ENCODE results near the gene NOTCH2. TPM values are rescaled to one million over a fixed set of nuclear protein-coding genes. Genes with fewer than 3 reads are reported as not detected.

The NOTCH2 gene
- total RNA-seq, 3 donors from 2014 or later (not counting 1 experiment from before 2014, with no cell fraction given), result 74.7 to 136 (median 97.4) TPM

DNA sequence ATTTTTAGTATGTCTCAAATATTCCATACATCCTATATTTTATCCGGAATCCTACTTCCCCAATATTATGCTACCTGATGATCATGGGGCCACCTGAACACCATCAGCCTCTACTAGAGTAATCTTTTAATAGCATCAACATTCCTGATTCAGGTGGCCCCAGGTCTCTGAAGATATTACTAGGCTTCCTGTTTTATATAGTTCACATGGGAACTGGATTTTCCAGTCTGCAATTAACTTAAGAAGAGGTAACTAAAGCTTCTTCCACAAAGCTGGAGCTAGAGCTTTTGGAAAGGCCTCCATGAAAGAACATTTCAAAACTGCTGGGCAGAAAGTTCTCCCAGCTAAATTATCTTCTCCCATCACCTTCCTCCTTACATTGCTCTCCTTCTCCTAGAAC, 100.9 kb downstream of the NOTCH2 start:
- H3K27ac Mint-ChIP-seq, result peak overlapping the region in 1 of 2 donors; percentile 88
- 100% methylated on average over 1 of the region's 1 CpG for WGBS (ENCODE audit: insufficient coverage)
- H3K27ac ChIP-seq (ENCODE audit: low read length), result no peak overlapping the region
- H3K4me3 Mint-ChIP-seq, result no peak overlapping the region
- peaks cover 53% of the 10 kb centered on the region for H3K36me3 ChIP-seq (ENCODE audit: control insufficient read depth, insufficient read depth, low read length)
- H3K27me3 Mint-ChIP-seq (ENCODE audit: low read depth in 2 of 2), result no peaks in the 10 kb centered on the region
- H3K4me1 ChIP-seq (ENCODE audit: control insufficient read depth, insufficient read depth, low read length), result peaks cover 3% of the 10 kb centered on the region
- H3K4me1 Mint-ChIP-seq, result peaks cover 10 to 17% of the 10 kb centered on the region in 2 donors
- no peaks in the 10 kb centered on the region for H3K9me3 ChIP-seq (ENCODE audit: control insufficient read depth, insufficient read depth, low read length)
- H3K9me3 Mint-ChIP-seq, result no peaks in the 10 kb centered on the region
- H3K36me3 Mint-ChIP-seq, result peaks cover 12% of the 10 kb centered on the region
- DNase-seq (no peak), ATAC-seq (no peak)
- TF ChIP-seq, protein P1, sequence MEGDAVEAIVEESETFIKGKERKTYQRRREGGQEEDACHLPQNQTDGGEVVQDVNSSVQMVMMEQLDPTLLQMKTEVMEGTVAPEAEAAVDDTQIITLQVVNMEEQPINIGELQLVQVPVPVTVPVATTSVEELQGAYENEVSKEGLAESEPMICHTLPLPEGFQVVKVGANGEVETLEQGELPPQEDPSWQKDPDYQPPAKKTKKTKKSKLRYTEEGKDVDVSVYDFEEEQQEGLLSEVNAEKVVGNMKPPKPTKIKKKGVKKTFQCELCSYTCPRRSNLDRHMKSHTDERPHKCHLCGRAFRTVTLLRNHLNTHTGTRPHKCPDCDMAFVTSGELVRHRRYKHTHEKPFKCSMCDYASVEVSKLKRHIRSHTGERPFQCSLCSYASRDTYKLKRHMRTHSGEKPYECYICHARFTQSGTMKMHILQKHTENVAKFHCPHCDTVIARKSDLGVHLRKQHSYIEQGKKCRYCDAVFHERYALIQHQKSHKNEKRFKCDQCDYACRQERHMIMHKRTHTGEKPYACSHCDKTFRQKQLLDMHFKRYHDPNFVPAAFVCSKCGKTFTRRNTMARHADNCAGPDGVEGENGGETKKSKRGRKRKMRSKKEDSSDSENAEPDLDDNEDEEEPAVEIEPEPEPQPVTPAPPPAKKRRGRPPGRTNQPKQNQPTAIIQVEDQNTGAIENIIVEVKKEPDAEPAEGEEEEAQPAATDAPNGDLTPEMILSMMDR (IDR thresholded peaks at IDR 0.05), result no peak
- H3K27me3 ChIP-seq (ENCODE audit: control insufficient read depth, insufficient read depth, low read length), result no peaks in the 10 kb centered on the region
- no peak overlapping the region for H3K4me3 ChIP-seq (ENCODE audit: low read length)
- intact Hi-C loops (cut with micrococcal nuclease), result no loop called here

DNA sequence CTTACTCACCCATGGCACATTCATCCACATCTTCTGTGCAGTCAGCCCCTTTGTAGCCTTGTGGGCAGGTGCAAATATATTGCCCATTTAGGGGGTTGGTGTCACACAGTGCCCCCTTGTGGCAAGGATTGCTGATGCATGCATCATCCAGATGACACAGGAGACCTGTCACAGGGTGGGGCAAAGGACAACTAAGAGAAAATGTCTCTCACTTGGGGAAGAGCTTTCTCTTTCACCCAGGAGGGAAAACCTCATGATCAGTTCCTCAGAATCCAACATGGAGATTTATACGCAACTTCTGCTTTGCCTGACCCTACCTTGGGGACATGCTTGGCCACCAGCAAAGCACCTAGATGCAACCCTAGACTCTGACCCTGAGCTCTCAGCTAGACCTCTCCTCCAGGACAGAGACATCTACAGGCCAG, 101.4 kb downstream of the NOTCH2 start:
- Mint-ChIP-seq H3K4me1 (peaks cover 10 to 15% of the 10 kb centered on the region in 2 donors), H3K9me3 (no peaks in the 10 kb centered on the region), H3K4me3 (no peak overlapping the region), H3K36me3 (peaks cover 12% of the 10 kb centered on the region), H3K27me3 (ENCODE audit: low read depth in 2 of 2) (no peaks in the 10 kb centered on the region), H3K27ac (peak overlapping the region; percentile 65 to 88)
- no peak overlapping the region for H3K27ac ChIP-seq (ENCODE audit: low read length)
- H3K4me1 ChIP-seq (ENCODE audit: control insufficient read depth, insufficient read depth, low read length), result peaks cover 3% of the 10 kb centered on the region
- intact Hi-C loops (cut with micrococcal nuclease), result no loop called here
- WGBS (ENCODE audit: insufficient coverage), result 100% methylated on average over 1 of the region's 1 CpG
- H3K9me3 ChIP-seq (ENCODE audit: control insufficient read depth, insufficient read depth, low read length), result no peaks in the 10 kb centered on the region
- DNase-seq (peak; percentile 64 to 84), ATAC-seq (peak; percentile 93 to 99 (median 99))
- no peaks in the 10 kb centered on the region for H3K27me3 ChIP-seq (ENCODE audit: control insufficient read depth, insufficient read depth, low read length)
- no peak overlapping the region for H3K4me3 ChIP-seq (ENCODE audit: low read length)
- TF ChIP-seq, protein P1 (IDR thresholded peaks at IDR 0.05), result peak; percentile 85
- H3K36me3 ChIP-seq (ENCODE audit: control insufficient read depth, insufficient read depth, low read length), result peaks cover 57% of the 10 kb centered on the region

DNA sequence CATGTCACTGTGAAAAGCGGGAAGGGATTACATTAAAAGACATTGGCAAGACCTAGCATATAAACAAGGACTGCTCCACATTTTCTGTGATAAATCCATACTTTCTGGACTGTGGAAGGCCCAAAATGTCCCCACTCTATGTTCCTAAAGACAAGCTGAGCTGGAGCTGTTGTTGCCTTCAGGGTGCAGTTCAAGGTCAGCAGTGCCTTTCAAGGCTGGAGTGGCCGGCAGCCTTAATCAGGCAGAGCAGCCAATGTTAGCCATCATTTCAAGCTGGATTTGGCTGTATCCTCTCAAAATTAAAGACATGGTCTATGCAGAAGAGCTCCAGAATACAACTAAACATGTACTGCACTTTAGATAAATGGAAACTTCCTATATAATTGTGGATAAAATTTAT, 102.8 kb downstream of the NOTCH2 start:
- TF ChIP-seq, protein P1 (IDR thresholded peaks at IDR 0.05), result no peak
- Mint-ChIP-seq H3K4me3 (no peak overlapping the region), H3K27me3 (ENCODE audit: low read depth in 2 of 2) (no peaks in the 10 kb centered on the region), H3K36me3 (peaks cover 12% of the 10 kb centered on the region), H3K4me1 (peaks cover 10 to 11% of the 10 kb centered on the region in 2 donors), H3K27ac (no peak overlapping the region), H3K9me3 (no peaks in the 10 kb centered on the region)
- no peaks in the 10 kb centered on the region for H3K27me3 ChIP-seq (ENCODE audit: control insufficient read depth, insufficient read depth, low read length)
- no peak overlapping the region for H3K27ac ChIP-seq (ENCODE audit: low read length)
- intact Hi-C loops (cut with micrococcal nuclease), result no loop called here
- 94% methylated on average over 2 of the region's 2 CpGs for WGBS (ENCODE audit: insufficient coverage)
- H3K36me3 ChIP-seq (ENCODE audit: control insufficient read depth, insufficient read depth, low read length), result peaks cover 59% of the 10 kb centered on the region
- no peaks in the 10 kb centered on the region for H3K9me3 ChIP-seq (ENCODE audit: control insufficient read depth, insufficient read depth, low read length)
- peaks cover 3% of the 10 kb centered on the region for H3K4me1 ChIP-seq (ENCODE audit: control insufficient read depth, insufficient read depth, low read length)
- H3K4me3 ChIP-seq (ENCODE audit: low read length), result no peak overlapping the region
- no peak for DNase-seq
- no peak for ATAC-seq

DNA sequence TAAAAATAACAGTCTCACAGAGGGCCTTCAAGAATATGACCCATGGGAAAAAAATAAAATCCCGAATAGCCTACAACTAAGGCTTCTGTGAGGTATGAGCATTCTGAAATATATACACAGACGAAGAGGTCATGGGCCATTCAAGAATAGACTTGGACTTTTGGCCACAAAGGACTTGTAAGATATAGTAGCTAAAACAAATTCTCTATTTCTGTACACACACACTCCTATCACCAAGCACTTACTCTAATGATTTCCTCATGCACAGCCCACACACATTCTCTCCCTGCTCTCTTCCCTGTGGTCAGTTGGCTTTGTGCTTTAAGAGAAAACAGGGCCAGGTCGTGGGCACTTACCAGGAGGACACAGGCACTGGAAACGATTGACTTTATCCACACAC, 103.4 kb downstream of the NOTCH2 start:
- Histone ChIP-seq H3K9me3 (ENCODE audit: control insufficient read depth, insufficient read depth, low read length) (no peaks in the 10 kb centered on the region), H3K27ac (ENCODE audit: low read length) (no peak overlapping the region), H3K4me3 (ENCODE audit: low read length) (no peak overlapping the region), H3K27me3 (ENCODE audit: control insufficient read depth, insufficient read depth, low read length) (no peaks in the 10 kb centered on the region), H3K36me3 (ENCODE audit: control insufficient read depth, insufficient read depth, low read length) (peaks cover 58% of the 10 kb centered on the region), H3K4me1 (ENCODE audit: control insufficient read depth, insufficient read depth, low read length) (peaks cover 3% of the 10 kb centered on the region)
- H3K36me3 Mint-ChIP-seq, result peaks cover 12% of the 10 kb centered on the region
- ATAC-seq (no peak), DNase-seq (no peak)
- peaks cover 6 to 10% of the 10 kb centered on the region in 2 donors for H3K4me1 Mint-ChIP-seq
- no peaks in the 10 kb centered on the region for H3K9me3 Mint-ChIP-seq
- intact Hi-C loops (cut with micrococcal nuclease), result no loop called here
- TF ChIP-seq, protein P1 (IDR thresholded peaks at IDR 0.05), result no peak
- WGBS (ENCODE audit: insufficient coverage), result 95% methylated on average over 4 of the region's 4 CpGs
- no peak overlapping the region for H3K4me3 Mint-ChIP-seq
- no peaks in the 10 kb centered on the region for H3K27me3 Mint-ChIP-seq (ENCODE audit: low read depth in 2 of 2)
- no peak overlapping the region for H3K27ac Mint-ChIP-seq
